ENCODE measurements around the gene SREBF1. TPM values are rescaled to one million over a fixed set of nuclear protein-coding genes. Genes with fewer than 3 reads are reported as not detected.

SREBF1 gene
- total RNA-seq, 4 donors from 2014 or later, result 16.1 to 90.7 (median 56.1) TPM

GRCh38 chr17:17830740-17831207, 6.0 kb downstream of the SREBF1 start:
- 100% methylated on average over 1 of the region's 6 CpGs; no CpG with 5 or more reads in 1 of the 2 donors for WGBS, 2 donors (ENCODE audit: low coverage in 1 of 2)
- Histone ChIP-seq H3K9me3 (no peaks in the 10 kb centered on the region), H3K4me1 (peaks cover 0 to 88% (median 21%) of the 10 kb centered on the region in 3 donors), H3K27me3 (no peaks in the 10 kb centered on the region), H3K4me3 (no peak overlapping the region), H3K36me3 (peaks cover 0 to 17% of the 10 kb centered on the region in 2 donors), H3K27ac (peak overlapping the region in 3 of 4 donors; percentile 38 to 66 (median 62))
- TF ChIP-seq, protein P1, sequence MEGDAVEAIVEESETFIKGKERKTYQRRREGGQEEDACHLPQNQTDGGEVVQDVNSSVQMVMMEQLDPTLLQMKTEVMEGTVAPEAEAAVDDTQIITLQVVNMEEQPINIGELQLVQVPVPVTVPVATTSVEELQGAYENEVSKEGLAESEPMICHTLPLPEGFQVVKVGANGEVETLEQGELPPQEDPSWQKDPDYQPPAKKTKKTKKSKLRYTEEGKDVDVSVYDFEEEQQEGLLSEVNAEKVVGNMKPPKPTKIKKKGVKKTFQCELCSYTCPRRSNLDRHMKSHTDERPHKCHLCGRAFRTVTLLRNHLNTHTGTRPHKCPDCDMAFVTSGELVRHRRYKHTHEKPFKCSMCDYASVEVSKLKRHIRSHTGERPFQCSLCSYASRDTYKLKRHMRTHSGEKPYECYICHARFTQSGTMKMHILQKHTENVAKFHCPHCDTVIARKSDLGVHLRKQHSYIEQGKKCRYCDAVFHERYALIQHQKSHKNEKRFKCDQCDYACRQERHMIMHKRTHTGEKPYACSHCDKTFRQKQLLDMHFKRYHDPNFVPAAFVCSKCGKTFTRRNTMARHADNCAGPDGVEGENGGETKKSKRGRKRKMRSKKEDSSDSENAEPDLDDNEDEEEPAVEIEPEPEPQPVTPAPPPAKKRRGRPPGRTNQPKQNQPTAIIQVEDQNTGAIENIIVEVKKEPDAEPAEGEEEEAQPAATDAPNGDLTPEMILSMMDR (IDR thresholded peaks at IDR 0.05), result no peak
- TF ChIP-seq POLR2AphosphoS5 (IDR thresholded peaks at IDR 0.05), result no peak
- no peak for TF ChIP-seq EP300 (IDR thresholded peaks at IDR 0.05)
- no peak for TF ChIP-seq POLR2A (IDR thresholded peaks at IDR 0.05)
- ATAC-seq, result no peak

GRCh38 chr17:17830269-17830567, 6.6 kb downstream of the SREBF1 start:
- H3K4me1 ChIP-seq, result peaks cover 1 to 88% (median 21%) of the 10 kb centered on the region in 3 donors
- ATAC-seq, result no peak

DNA sequence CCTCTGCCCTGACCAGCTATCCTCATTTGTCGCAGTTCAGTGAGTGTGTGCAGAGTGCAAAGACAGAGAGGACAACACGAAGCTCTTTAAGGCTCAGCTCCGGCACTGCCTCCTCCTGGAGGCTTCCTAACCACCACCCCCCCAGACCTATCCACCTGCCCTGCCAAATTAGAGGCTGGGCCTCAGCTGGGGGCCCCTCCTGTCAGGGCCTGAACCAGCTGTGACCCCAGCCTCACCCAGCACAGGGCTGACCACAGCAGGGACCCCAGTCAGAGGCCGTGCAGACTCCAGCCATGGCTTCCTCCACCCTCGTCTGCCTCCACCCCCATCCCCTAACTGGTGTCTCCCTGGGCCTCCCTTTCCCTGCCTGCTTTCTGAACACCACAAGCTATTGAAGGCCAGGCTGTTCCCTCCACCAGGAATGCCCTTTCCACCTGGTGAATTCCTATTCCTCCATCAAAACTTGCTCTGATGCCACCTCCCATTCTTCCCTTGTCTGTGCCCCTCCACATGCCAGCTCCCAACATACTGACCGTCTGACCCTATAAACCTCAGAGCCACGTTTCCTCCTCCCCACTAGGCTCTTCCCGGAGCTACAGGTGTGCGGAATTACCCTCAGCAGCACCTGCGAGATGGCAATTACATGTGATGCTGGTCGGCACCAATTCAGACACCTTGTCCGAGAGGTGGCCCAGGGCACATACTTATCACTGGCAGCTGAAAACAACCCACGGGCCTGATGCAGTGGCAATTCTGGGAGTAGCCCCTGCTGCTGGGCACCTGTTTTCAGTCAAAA, 8.8 kb downstream of the SREBF1 start:
- Histone ChIP-seq H3K27ac (peak overlapping the region in 2 of 4 donors; percentile 26 to 84), H3K4me3 (no peak overlapping the region), H3K4me1 (peaks cover 9 to 90% (median 35%) of the 10 kb centered on the region in 3 donors), H3K9me3 (no peaks in the 10 kb centered on the region), H3K36me3 (peaks cover 0 to 17% of the 10 kb centered on the region in 2 donors), H3K27me3 (no peaks in the 10 kb centered on the region)
- 63 to 87% methylated on average over 5 of the region's 13 CpGs for WGBS, 2 donors (ENCODE audit: low coverage in 1 of 2)
- no peak for ATAC-seq
- TF ChIP-seq POLR2A (IDR thresholded peaks at IDR 0.05) (no peak), EP300 (IDR thresholded peaks at IDR 0.05) (no peak), POLR2AphosphoS5 (IDR thresholded peaks at IDR 0.05) (no peak)
- TF ChIP-seq, protein P1 (IDR thresholded peaks at IDR 0.05), result no peak

More at GRCh38 chr17:17830269-17830567, 6.6 kb downstream of the SREBF1 start:
- peak overlapping the region in 1 of 4 donors; percentile 66 for H3K27ac ChIP-seq
- TF ChIP-seq, protein P1 (IDR thresholded peaks at IDR 0.05), result no peak
- TF ChIP-seq POLR2AphosphoS5 (IDR thresholded peaks at IDR 0.05) (no peak), EP300 (IDR thresholded peaks at IDR 0.05) (no peak), POLR2A (IDR thresholded peaks at IDR 0.05) (no peak)
- H3K27me3 ChIP-seq, result no peaks in the 10 kb centered on the region
- peaks cover 0 to 17% of the 10 kb centered on the region in 2 donors for H3K36me3 ChIP-seq
- H3K4me3 ChIP-seq, result no peak overlapping the region
- H3K9me3 ChIP-seq, result no peaks in the 10 kb centered on the region
- WGBS, 2 donors (ENCODE audit: low coverage in 1 of 2), result 83 to 100% methylated on average over 2 of the region's 2 CpGs

GRCh38 chr17:17826942-17827785, 9.6 kb downstream of the SREBF1 start:
- peak overlapping the region in 2 of 4 donors; percentile 84 to 86 for H3K27ac ChIP-seq
- peaks cover 9 to 90% (median 42%) of the 10 kb centered on the region in 3 donors for H3K4me1 ChIP-seq
- TF ChIP-seq POLR2AphosphoS5 (IDR thresholded peaks at IDR 0.05) (no peak), POLR2A (IDR thresholded peaks at IDR 0.05) (no peak)
- TF ChIP-seq, protein P1 (IDR thresholded peaks at IDR 0.05), result no peak
- H3K36me3 ChIP-seq, result peaks cover 0 to 17% of the 10 kb centered on the region in 2 donors
- 86 to 88% methylated on average over 1 to 4 of the region's 16 CpGs for WGBS, 2 donors (ENCODE audit: low coverage in 1 of 2)
- no peaks in the 10 kb centered on the region for H3K9me3 ChIP-seq
- no peak overlapping the region for H3K4me3 ChIP-seq
- H3K27me3 ChIP-seq, result no peaks in the 10 kb centered on the region
- no peak for ATAC-seq
